Neural cell (in vitro differentiated cells): ENCODE data around the gene THADA. TPM values are rescaled to one million over a fixed set of nuclear protein-coding genes. Genes with fewer than 3 reads are reported as not detected.

Experiments used
- H2AFZ ChIP-seq: fragments of 200-600, 300-800 bp; sonication (generic), shearing (Covaris generic); 2 replicates; pipeline ENCODE4 v1.6.0; 2014; ENCODE audit warnings: low read depth, mild to moderate bottlenecking, antibody characterized with exemption, low read length, moderate library complexity
- H3F3A ChIP-seq: fragments of 200-600 bp; shearing (Covaris generic); 2 replicates; pipeline ENCODE4 v1.6.1; 2016; ENCODE audit warnings: mild to moderate bottlenecking, moderate library complexity, mixed read lengths, antibody characterized with exemption, low read length; ENCODE audit not compliant: insufficient read depth, poor library complexity, severe bottlenecking
- H3K27ac ChIP-seq: fragments of 200-600, 300-800 bp; sonication (generic), shearing (Covaris generic); 2 replicates; pipeline ENCODE4 v1.5.1; 2014; ENCODE audit warnings: mild to moderate bottlenecking, low read length, moderate library complexity
- H3K27me3 ChIP-seq: fragments of 300-800, 200-600 bp; sonication (generic), shearing (Covaris generic); 2 replicates; pipeline ENCODE4 v1.6.0; 2014; ENCODE audit warnings: mild to moderate bottlenecking, low read depth, low read length, moderate library complexity; ENCODE audit not compliant: insufficient read depth
- H3K36me3 ChIP-seq: fragments of 300-800, 200-600 bp; sonication (generic), shearing (Covaris generic); 2 replicates; pipeline ENCODE4 v1.5.1; 2014; ENCODE audit warnings: mild to moderate bottlenecking, antibody characterized with exemption, low read length, moderate library complexity; ENCODE audit not compliant: insufficient read depth
- H3K4me2 ChIP-seq: fragments of 300-800, 200-600 bp; sonication (generic), shearing (Covaris generic); 2 replicates; pipeline ENCODE4 v1.6.0; 2014; ENCODE audit warnings: mild to moderate bottlenecking, low read length
- H3K4me3 ChIP-seq: fragments of 300-800, 200-600 bp; sonication (generic), shearing (Covaris generic); 2 replicates; pipeline ENCODE4 v1.5.1; 2014; ENCODE audit warnings: mild to moderate bottlenecking, low read length, moderate library complexity
- H3K79me2 ChIP-seq: fragments of 200-600 bp; shearing (Covaris generic); replicated peaks from 2 replicates; pipeline ENCODE4 v1.6.0; 2014; ENCODE audit warnings: mild to moderate bottlenecking, low read length, moderate library complexity; ENCODE audit not compliant: insufficient read depth
- H3K9ac ChIP-seq: fragments of 300-800, 200-600 bp; sonication (generic), shearing (Covaris generic); 2 replicates; pipeline ENCODE4 v1.6.1; 2016; ENCODE audit warnings: mild to moderate bottlenecking, low read length, mixed read lengths
- H3K9me2 ChIP-seq: fragments of 200-600 bp; shearing (Covaris generic); 2 replicates; pipeline ENCODE4 v1.6.1; 2016; ENCODE audit warnings: mild to moderate bottlenecking, low read length, mixed read lengths; ENCODE audit not compliant: insufficient read depth
- H3K9me3 ChIP-seq: fragments of 200-600, 300-800 bp; sonication (generic), shearing (Covaris generic); 2 replicates; pipeline ENCODE4 v1.6.1; 2016; ENCODE audit warnings: mild to moderate bottlenecking, mixed run types, low read length, moderate library complexity, mixed read lengths
- H4K20me1 ChIP-seq: fragments of 200-600 bp; shearing (Covaris generic); 2 replicates; pipeline ENCODE4 v1.6.1; 2016; ENCODE audit warnings: mild to moderate bottlenecking, mixed run types; ENCODE audit not compliant: insufficient read depth
- EP300 ChIP-seq: fragments of 450-650 bp; conservative IDR thresholded peaks from 2 replicates; pipeline ENCODE4 v1.6.1; 2014; ENCODE audit warnings: antibody characterized with exemption, mild to moderate bottlenecking, moderate library complexity; ENCODE audit not compliant: poor library complexity, severe bottlenecking
- EZH2 ChIP-seq: fragments of 200-600, 300-800 bp; shearing (Covaris generic), sonication (generic); IDR thresholded peaks from 2 replicates; pipeline ENCODE4 v1.6.1; 2014; ENCODE audit warnings: antibody characterized with exemption, low read length, borderline replicate concordance, mild to moderate bottlenecking; ENCODE audit not compliant: insufficient read depth, poor library complexity, severe bottlenecking
- MXI1 ChIP-seq: fragments of 450-650 bp; conservative IDR thresholded peaks from 2 replicates; pipeline ENCODE4 v1.6.1; 2014; ENCODE audit warnings: antibody characterized with exemption, mild to moderate bottlenecking; ENCODE audit not compliant: poor library complexity, severe bottlenecking
- POLR2AphosphoS5 ChIP-seq: IDR thresholded peaks from 2 replicates; pipeline ENCODE4 v1.6.1; 2012
- RAD21 ChIP-seq: fragments of 450-650 bp; conservative IDR thresholded peaks from 2 replicates; pipeline ENCODE4 v1.6.1; 2014; ENCODE audit warnings: antibody characterized with exemption, mild to moderate bottlenecking, moderate library complexity
- SMC3 ChIP-seq: fragments of 450-650 bp; conservative IDR thresholded peaks from 2 replicates; pipeline ENCODE4 v1.6.1; 2014; ENCODE audit warnings: antibody characterized with exemption, mild to moderate bottlenecking, moderate library complexity; ENCODE audit not compliant: poor library complexity
- TAF1 ChIP-seq: IDR thresholded peaks from 2 replicates; pipeline ENCODE4 v1.6.1; 2012; ENCODE audit warnings: low read depth
- polyA plus RNA-seq: library from polyadenylated mRNA; depleted of rRNA; stranded (reverse); fragments of >200 nt; gene quantifications from 2 replicates; pipeline ENCODE4 v1.2.3, GENCODE V29; 2014
- TF ChIP-seq, protein P1 (sequence below): IDR thresholded peaks from 2 replicates; pipeline ENCODE4 v1.6.1; 2012; ENCODE audit warnings: borderline replicate concordance
- TF ChIP-seq, protein P2 (sequence below): fragments of 450-650 bp; IDR thresholded peaks from 2 replicates; pipeline ENCODE4 v1.5.1; 2014; ENCODE audit warnings: antibody characterized with exemption, mild to moderate bottlenecking, moderate library complexity; ENCODE audit not compliant: poor library complexity, severe bottlenecking

The THADA gene
- polyA plus RNA-seq, 1 donor from 2014 or later: 8.5 TPM

DNA sequence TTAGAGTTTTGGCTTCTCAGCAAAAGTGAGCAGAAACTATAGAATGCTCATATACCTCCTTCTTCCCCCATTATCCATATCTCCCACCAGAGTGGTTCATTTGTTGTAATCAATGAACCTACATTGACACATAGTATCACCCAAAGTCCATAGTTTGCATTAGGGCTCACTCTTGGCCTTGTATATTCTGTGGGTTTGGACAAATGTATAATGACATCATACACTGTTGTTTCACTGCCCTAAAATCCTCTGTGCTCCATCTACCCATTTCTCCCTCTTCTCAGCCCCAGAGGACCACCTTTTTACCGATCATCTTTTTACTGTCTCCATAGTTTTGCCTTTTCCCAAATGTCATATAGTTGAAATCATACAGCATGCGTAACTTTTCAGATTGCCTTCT is 393.5 kb downstream of the THADA start:
- Histone ChIP-seq H3K79me2 (no peaks in the 10 kb centered on the region), H2AFZ (no peak overlapping the region), H3K27ac (no peak overlapping the region), H4K20me1 (no peaks in the 10 kb centered on the region), H3K9me3 (no peaks in the 10 kb centered on the region), H3K27me3 (no peaks in the 10 kb centered on the region), H3K36me3 (no peaks in the 10 kb centered on the region), H3K4me3 (no peak overlapping the region), H3K4me2 (no peak overlapping the region), H3K9me2 (no peaks in the 10 kb centered on the region), H3F3A (no peaks in the 10 kb centered on the region), H3K9ac (no peak overlapping the region)
- TF ChIP-seq RAD21 (no peak), TAF1 (no peak), SMC3 (no peak), EZH2 (no peak), EP300 (no peak), POLR2AphosphoS5 (no peak), MXI1 (no peak)
- TF ChIP-seq, protein P1, sequence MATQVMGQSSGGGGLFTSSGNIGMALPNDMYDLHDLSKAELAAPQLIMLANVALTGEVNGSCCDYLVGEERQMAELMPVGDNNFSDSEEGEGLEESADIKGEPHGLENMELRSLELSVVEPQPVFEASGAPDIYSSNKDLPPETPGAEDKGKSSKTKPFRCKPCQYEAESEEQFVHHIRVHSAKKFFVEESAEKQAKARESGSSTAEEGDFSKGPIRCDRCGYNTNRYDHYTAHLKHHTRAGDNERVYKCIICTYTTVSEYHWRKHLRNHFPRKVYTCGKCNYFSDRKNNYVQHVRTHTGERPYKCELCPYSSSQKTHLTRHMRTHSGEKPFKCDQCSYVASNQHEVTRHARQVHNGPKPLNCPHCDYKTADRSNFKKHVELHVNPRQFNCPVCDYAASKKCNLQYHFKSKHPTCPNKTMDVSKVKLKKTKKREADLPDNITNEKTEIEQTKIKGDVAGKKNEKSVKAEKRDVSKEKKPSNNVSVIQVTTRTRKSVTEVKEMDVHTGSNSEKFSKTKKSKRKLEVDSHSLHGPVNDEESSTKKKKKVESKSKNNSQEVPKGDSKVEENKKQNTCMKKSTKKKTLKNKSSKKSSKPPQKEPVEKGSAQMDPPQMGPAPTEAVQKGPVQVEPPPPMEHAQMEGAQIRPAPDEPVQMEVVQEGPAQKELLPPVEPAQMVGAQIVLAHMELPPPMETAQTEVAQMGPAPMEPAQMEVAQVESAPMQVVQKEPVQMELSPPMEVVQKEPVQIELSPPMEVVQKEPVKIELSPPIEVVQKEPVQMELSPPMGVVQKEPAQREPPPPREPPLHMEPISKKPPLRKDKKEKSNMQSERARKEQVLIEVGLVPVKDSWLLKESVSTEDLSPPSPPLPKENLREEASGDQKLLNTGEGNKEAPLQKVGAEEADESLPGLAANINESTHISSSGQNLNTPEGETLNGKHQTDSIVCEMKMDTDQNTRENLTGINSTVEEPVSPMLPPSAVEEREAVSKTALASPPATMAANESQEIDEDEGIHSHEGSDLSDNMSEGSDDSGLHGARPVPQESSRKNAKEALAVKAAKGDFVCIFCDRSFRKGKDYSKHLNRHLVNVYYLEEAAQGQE: no peak
- TF ChIP-seq, protein P2, sequence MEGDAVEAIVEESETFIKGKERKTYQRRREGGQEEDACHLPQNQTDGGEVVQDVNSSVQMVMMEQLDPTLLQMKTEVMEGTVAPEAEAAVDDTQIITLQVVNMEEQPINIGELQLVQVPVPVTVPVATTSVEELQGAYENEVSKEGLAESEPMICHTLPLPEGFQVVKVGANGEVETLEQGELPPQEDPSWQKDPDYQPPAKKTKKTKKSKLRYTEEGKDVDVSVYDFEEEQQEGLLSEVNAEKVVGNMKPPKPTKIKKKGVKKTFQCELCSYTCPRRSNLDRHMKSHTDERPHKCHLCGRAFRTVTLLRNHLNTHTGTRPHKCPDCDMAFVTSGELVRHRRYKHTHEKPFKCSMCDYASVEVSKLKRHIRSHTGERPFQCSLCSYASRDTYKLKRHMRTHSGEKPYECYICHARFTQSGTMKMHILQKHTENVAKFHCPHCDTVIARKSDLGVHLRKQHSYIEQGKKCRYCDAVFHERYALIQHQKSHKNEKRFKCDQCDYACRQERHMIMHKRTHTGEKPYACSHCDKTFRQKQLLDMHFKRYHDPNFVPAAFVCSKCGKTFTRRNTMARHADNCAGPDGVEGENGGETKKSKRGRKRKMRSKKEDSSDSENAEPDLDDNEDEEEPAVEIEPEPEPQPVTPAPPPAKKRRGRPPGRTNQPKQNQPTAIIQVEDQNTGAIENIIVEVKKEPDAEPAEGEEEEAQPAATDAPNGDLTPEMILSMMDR: no peak

DNA sequence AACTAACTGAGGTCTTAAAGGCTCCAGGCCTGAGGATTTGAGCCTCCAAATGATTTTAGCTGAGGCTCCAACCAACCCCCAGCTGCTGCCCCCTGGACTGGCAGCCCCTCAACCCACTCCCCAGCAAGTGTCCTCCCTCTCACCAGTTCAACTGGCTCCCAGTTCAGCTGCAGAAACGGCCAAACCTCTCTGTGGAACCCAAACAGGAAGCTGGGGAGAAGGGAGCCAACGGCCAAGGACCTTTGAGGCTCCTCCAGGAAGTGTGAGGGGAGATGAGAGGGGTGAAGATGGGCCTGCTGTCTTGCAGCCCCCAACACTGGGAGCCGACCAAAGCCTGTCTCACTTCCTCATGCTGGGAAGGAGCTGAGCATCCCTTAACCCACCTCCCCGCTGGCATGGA is 394.3 kb downstream of the THADA start:
- H3F3A ChIP-seq: no peaks in the 10 kb centered on the region
- H3K9me2 ChIP-seq: no peaks in the 10 kb centered on the region
- H4K20me1 ChIP-seq: no peaks in the 10 kb centered on the region
- no peaks in the 10 kb centered on the region for H3K9me3 ChIP-seq
- no peak overlapping the region for H3K27ac ChIP-seq
- no peaks in the 10 kb centered on the region for H3K79me2 ChIP-seq
- H3K27me3 ChIP-seq: no peaks in the 10 kb centered on the region
- H3K4me2 ChIP-seq: no peak overlapping the region
- H3K9ac ChIP-seq: no peak overlapping the region
- no peaks in the 10 kb centered on the region for H3K36me3 ChIP-seq
- TF ChIP-seq, protein P2: no peak
- no peak overlapping the region for H3K4me3 ChIP-seq
- H2AFZ ChIP-seq: no peak overlapping the region
